ENCODE measurements around the gene SLC13A5. TPM values are rescaled to one million over a fixed set of nuclear protein-coding genes. Genes with fewer than 3 reads are reported as not detected.

Gene SLC13A5
- total and polyA plus RNA-seq, 2 donors, result 0.05 to 0.14 TPM

DNA sequence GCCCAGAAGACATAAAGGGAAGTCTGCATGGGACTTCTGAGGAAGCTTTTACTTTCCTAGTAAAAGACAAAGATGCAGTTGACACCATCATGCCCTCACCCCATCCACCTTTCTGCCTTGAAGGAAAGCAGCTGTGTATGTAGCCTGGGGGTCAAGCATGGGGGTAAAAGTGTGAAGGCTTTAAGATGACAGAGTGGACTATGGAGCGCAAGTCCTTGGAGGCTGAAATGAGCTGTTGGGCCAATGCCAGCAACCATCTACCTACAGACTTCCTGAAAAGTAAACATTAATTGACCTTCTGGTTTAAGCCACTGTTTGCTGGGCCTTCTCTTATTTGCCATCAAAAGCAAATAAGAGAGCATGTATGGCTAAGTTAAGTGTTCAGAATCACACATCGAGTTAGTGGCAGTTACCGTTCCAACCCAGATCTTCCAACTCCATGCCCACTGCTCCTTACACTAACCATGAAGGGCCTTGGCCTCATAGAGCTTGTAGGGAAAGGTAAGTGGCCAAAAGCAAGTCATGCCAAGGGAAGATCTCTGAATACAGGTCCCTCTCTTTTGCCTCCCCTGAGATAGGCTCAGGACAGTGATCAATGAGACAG, 30.0 kb downstream of the SLC13A5 start:
- DNase-seq (ENCODE audit: low read depth in 6 of 9, low spot score in 9 of 9), result no peak
- Histone ChIP-seq H3K4me1 (ENCODE audit: control insufficient read depth in 2 of 2, insufficient read depth in 2 of 2, low read length in 2 of 2) (no peaks in the 10 kb centered on the region), H3K36me3 (ENCODE audit: control insufficient read depth in 2 of 2, insufficient read depth in 2 of 2, low read length in 1 of 2) (no peaks in the 10 kb centered on the region), H3K27ac (ENCODE audit: low read depth in 1 of 2, low read length in 1 of 2) (no peak overlapping the region), H3K4me3 (ENCODE audit: low read length in 2 of 2) (no peak overlapping the region), H3K9me3 (ENCODE audit: control insufficient read depth in 2 of 2, insufficient read depth in 1 of 2, low read length in 1 of 2) (no peaks in the 10 kb centered on the region), H3K27me3 (ENCODE audit: control insufficient read depth in 2 of 2, insufficient read depth in 1 of 2, low read length in 1 of 2) (peaks cover 0 to 26% of the 10 kb centered on the region in 2 donors)
- 98% methylated on average over 3 of the region's 3 CpGs for WGBS

DNA sequence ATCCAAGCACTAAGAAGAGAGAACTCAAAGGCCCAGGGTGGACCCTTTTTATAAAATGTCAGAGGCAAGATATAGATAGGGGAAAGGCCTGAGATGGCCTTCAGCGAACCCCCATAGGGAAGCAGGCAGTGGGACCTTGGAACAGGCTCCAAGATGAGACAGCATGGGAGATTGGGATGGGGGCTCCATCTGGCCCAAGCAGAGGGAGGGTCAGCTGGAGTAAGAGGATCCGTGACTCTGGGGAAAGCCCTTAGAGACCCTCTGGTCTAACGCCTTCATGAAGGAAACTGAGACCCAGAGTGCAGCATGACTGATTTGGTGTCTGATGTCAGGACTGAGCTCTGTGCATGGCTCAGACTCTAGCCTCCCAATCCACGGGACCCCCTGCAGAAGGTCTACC, 30.8 kb downstream of the SLC13A5 start:
- no peaks in the 10 kb centered on the region for H3K9me3 ChIP-seq (ENCODE audit: control insufficient read depth in 2 of 2, insufficient read depth in 1 of 2, low read length in 1 of 2)
- no peak overlapping the region for H3K4me3 ChIP-seq (ENCODE audit: low read length in 2 of 2)
- no peak overlapping the region for H3K27ac ChIP-seq (ENCODE audit: low read depth in 1 of 2, low read length in 1 of 2)
- H3K4me1 ChIP-seq (ENCODE audit: control insufficient read depth in 2 of 2, insufficient read depth in 2 of 2, low read length in 2 of 2), result peaks cover 0 to under 1% of the 10 kb centered on the region in 2 donors
- H3K36me3 ChIP-seq (ENCODE audit: control insufficient read depth in 2 of 2, insufficient read depth in 2 of 2, low read length in 1 of 2), result no peaks in the 10 kb centered on the region
- H3K27me3 ChIP-seq (ENCODE audit: control insufficient read depth in 2 of 2, insufficient read depth in 1 of 2, low read length in 1 of 2), result peaks cover 0 to 34% of the 10 kb centered on the region in 2 donors
- no peak for DNase-seq (ENCODE audit: low read depth in 6 of 9, low spot score in 9 of 9)
- 92% methylated on average over 4 of the region's 4 CpGs for WGBS

DNA sequence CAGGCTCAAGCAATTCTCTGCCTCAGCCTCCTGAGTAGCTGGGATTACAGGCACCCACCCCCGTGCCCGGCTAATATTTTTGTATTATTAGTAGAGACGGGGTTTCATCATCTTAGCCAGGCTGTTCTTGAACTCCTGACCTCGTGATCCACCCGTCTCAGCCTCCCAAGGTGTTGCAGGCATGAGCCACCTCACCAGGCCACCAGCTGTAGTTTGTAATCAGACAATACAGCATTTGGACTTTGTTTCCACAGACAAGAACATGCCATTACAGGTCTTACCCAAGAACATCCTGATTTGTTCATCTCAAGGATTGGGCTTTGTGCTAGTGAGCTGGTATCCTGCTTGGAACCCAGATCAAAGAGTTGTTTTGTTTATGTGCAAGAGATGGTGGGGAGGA, 31.5 kb downstream of the SLC13A5 start:
- H3K27me3 ChIP-seq (ENCODE audit: control insufficient read depth in 2 of 2, insufficient read depth in 1 of 2, low read length in 1 of 2), result peaks cover 0 to 41% of the 10 kb centered on the region in 2 donors
- no peak for DNase-seq (ENCODE audit: low read depth in 6 of 9, low spot score in 9 of 9)
- WGBS, result 94% methylated on average over 5 of the region's 5 CpGs
- no peak overlapping the region for H3K4me3 ChIP-seq (ENCODE audit: low read length in 2 of 2)
- H3K4me1 ChIP-seq (ENCODE audit: control insufficient read depth in 2 of 2, insufficient read depth in 2 of 2, low read length in 2 of 2), result peaks cover 0 to 5% of the 10 kb centered on the region in 2 donors
- H3K9me3 ChIP-seq (ENCODE audit: control insufficient read depth in 2 of 2, insufficient read depth in 1 of 2, low read length in 1 of 2), result no peaks in the 10 kb centered on the region
- no peak overlapping the region for H3K27ac ChIP-seq (ENCODE audit: low read depth in 1 of 2, low read length in 1 of 2)
- no peaks in the 10 kb centered on the region for H3K36me3 ChIP-seq (ENCODE audit: control insufficient read depth in 2 of 2, insufficient read depth in 2 of 2, low read length in 1 of 2)

DNA sequence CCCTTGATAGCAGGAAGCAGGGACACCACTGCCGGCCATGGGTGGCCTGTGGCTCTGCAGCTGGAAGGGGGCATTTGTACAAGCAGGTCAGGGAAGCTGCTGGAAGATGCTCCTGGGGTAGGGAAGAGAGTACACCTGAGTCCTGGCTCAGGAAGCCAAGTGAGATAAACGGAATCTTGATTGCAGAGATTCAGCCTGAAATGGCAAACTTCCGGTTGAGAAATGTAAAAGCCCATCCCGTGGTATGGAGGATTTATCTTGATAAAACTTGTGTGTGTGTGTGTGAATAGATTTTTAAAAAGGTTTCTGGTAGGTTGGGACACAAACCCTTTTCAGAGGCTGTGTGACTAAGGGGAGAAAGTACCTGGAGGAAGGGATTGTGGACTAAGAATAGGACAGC, 32.0 kb downstream of the SLC13A5 start:
- WGBS, result 87% methylated on average over 4 of the region's 4 CpGs
- no peak for DNase-seq (ENCODE audit: low read depth in 6 of 9, low spot score in 9 of 9)
- H3K27ac ChIP-seq (ENCODE audit: low read depth in 1 of 2, low read length in 1 of 2), result no peak overlapping the region
- H3K4me3 ChIP-seq (ENCODE audit: low read length in 2 of 2), result no peak overlapping the region
- H3K27me3 ChIP-seq (ENCODE audit: control insufficient read depth in 2 of 2, insufficient read depth in 1 of 2, low read length in 1 of 2), result peaks cover 2 to 46% of the 10 kb centered on the region in 2 donors
- H3K4me1 ChIP-seq (ENCODE audit: control insufficient read depth in 2 of 2, insufficient read depth in 2 of 2, low read length in 2 of 2), result peaks cover 0 to 5% of the 10 kb centered on the region in 2 donors
- H3K36me3 ChIP-seq (ENCODE audit: control insufficient read depth in 2 of 2, insufficient read depth in 2 of 2, low read length in 1 of 2), result no peaks in the 10 kb centered on the region
- H3K9me3 ChIP-seq (ENCODE audit: control insufficient read depth in 2 of 2, insufficient read depth in 1 of 2, low read length in 1 of 2), result no peaks in the 10 kb centered on the region

DNA sequence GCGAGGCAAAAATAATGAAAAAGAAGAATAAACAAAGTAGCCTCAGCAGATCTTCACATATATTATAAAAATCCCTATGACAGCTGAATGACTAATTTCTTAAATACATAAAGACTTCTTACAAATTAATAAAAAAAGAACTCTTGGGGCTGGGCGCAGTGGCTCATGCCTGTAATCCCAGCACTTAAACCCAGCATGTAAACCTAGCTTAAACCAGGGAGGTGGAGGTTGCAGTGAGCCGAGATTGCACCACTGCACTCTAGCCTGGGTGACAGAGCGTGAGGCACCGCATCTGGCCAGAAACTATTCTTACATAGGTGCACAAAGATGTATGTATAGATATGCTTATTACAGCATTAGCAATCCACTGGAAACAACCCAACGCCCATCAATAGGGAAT, 33.9 kb downstream of the SLC13A5 start:
- 89% methylated on average over 6 of the region's 6 CpGs for WGBS
- Histone ChIP-seq H3K9me3 (ENCODE audit: control insufficient read depth in 2 of 2, insufficient read depth in 1 of 2, low read length in 1 of 2) (no peaks in the 10 kb centered on the region), H3K27ac (ENCODE audit: low read depth in 1 of 2, low read length in 1 of 2) (no peak overlapping the region), H3K4me3 (ENCODE audit: low read length in 2 of 2) (no peak overlapping the region), H3K4me1 (ENCODE audit: control insufficient read depth in 2 of 2, insufficient read depth in 2 of 2, low read length in 2 of 2) (peaks cover 0 to 5% of the 10 kb centered on the region in 2 donors), H3K27me3 (ENCODE audit: control insufficient read depth in 2 of 2, insufficient read depth in 1 of 2, low read length in 1 of 2) (peaks cover 2 to 43% of the 10 kb centered on the region in 2 donors), H3K36me3 (ENCODE audit: control insufficient read depth in 2 of 2, insufficient read depth in 2 of 2, low read length in 1 of 2) (no peaks in the 10 kb centered on the region)
- no peak for DNase-seq (ENCODE audit: low read depth in 6 of 9, low spot score in 9 of 9)

DNA sequence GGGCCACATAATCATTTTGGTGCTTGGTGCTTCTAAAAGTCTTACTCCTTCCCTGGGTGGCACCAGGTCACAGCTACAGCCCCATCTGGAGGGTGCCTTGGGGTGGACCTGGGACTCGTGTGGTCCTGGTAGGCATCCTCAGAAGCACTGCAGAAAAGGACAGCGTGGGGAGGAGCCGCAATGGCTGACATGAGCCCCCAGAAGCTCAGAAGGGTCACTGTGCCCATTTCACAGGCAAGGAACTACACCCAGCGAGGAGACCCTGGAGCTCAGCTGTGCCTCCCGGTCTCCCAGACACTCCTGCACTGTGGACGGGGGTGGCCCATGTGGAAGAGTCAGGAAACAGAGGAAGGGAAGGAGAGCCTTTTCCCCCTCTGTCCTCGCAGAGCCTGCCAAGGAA, 35.2 kb downstream of the SLC13A5 start:
- 78% methylated on average over 7 of the region's 7 CpGs for WGBS
- no peak overlapping the region for H3K4me3 ChIP-seq (ENCODE audit: low read length in 2 of 2)
- peaks cover 2 to 40% of the 10 kb centered on the region in 2 donors for H3K27me3 ChIP-seq (ENCODE audit: control insufficient read depth in 2 of 2, insufficient read depth in 1 of 2, low read length in 1 of 2)
- H3K4me1 ChIP-seq (ENCODE audit: control insufficient read depth in 2 of 2, insufficient read depth in 2 of 2, low read length in 2 of 2), result peaks cover 0 to 5% of the 10 kb centered on the region in 2 donors
- H3K9me3 ChIP-seq (ENCODE audit: control insufficient read depth in 2 of 2, insufficient read depth in 1 of 2, low read length in 1 of 2), result no peaks in the 10 kb centered on the region
- no peaks in the 10 kb centered on the region for H3K36me3 ChIP-seq (ENCODE audit: control insufficient read depth in 2 of 2, insufficient read depth in 2 of 2, low read length in 1 of 2)
- DNase-seq (ENCODE audit: low read depth in 6 of 9, low spot score in 9 of 9), result no peak
- no peak overlapping the region for H3K27ac ChIP-seq (ENCODE audit: low read depth in 1 of 2, low read length in 1 of 2)

DNA sequence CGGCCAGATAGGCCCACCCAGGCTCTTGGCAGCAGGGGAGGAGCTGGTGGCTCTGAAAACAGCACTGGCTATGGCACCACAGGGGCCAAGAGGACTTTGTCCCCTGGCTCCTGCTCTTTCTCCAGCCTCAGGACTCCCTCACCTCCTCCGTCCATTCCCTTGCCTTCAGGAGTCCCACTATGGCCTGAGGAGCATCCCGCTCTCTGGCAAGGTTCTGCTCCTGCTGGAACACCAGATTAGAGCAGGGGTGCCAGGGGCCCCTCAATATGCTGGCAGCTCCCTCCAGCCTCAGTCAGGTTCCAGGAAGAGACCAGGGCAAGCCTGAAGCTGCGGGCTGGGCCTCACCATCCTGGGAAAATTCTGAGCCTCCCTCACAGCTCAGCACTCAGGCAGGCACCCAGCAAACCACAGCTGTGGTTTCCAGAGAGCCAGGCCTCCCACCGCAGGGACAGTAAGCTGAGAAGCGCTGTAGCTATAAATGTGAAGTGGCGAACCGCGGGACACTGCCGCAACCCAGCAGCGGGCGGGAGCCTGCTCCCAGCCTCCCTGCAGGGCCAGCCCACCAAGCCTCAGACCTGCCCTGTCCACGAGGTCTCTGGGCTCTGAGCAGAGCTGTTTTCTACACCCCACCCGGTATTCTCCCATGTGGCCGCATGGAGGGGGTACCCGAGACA, 35.9 kb downstream of the SLC13A5 start:
- Histone ChIP-seq H3K4me1 (ENCODE audit: control insufficient read depth in 2 of 2, insufficient read depth in 2 of 2, low read length in 2 of 2) (peaks cover 0 to 5% of the 10 kb centered on the region in 2 donors), H3K4me3 (ENCODE audit: low read length in 2 of 2) (no peak overlapping the region), H3K27me3 (ENCODE audit: control insufficient read depth in 2 of 2, insufficient read depth in 1 of 2, low read length in 1 of 2) (peaks cover 2 to 37% of the 10 kb centered on the region in 2 donors), H3K36me3 (ENCODE audit: control insufficient read depth in 2 of 2, insufficient read depth in 2 of 2, low read length in 1 of 2) (no peaks in the 10 kb centered on the region), H3K9me3 (ENCODE audit: control insufficient read depth in 2 of 2, insufficient read depth in 1 of 2, low read length in 1 of 2) (no peaks in the 10 kb centered on the region), H3K27ac (ENCODE audit: low read depth in 1 of 2, low read length in 1 of 2) (no peak overlapping the region)
- DNase-seq (ENCODE audit: low read depth in 6 of 9, low spot score in 9 of 9), result no peak
- WGBS, result 24% methylated on average over 16 of the region's 16 CpGs

DNA sequence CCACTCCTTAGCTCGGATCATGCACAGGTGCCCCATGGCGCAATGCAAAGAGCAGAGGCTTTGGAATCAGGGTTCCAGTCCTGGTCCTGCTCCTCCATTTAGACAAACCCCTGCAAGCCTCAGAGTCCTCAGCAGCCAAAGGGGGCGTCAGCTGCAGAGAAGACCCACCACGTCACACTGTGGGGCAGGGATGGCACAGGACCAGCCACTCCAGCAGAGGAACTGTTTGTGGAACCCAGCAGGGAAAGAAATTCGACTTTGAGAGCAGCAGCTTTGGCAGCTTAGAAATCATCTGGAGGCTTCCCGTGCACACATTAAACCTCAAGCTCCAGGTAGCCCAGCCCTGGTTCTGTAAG, 36.4 kb downstream of the SLC13A5 start:
- no peaks in the 10 kb centered on the region for H3K36me3 ChIP-seq (ENCODE audit: control insufficient read depth in 2 of 2, insufficient read depth in 2 of 2, low read length in 1 of 2)
- 77% methylated on average over 6 of the region's 6 CpGs for WGBS
- no peak overlapping the region for H3K4me3 ChIP-seq (ENCODE audit: low read length in 2 of 2)
- H3K27me3 ChIP-seq (ENCODE audit: control insufficient read depth in 2 of 2, insufficient read depth in 1 of 2, low read length in 1 of 2), result peaks cover 2 to 36% of the 10 kb centered on the region in 2 donors
- no peak for DNase-seq (ENCODE audit: low read depth in 6 of 9, low spot score in 9 of 9)
- no peaks in the 10 kb centered on the region for H3K9me3 ChIP-seq (ENCODE audit: control insufficient read depth in 2 of 2, insufficient read depth in 1 of 2, low read length in 1 of 2)
- H3K27ac ChIP-seq (ENCODE audit: low read depth in 1 of 2, low read length in 1 of 2), result no peak overlapping the region
- peaks cover 0 to 5% of the 10 kb centered on the region in 2 donors for H3K4me1 ChIP-seq (ENCODE audit: control insufficient read depth in 2 of 2, insufficient read depth in 2 of 2, low read length in 2 of 2)

DNA sequence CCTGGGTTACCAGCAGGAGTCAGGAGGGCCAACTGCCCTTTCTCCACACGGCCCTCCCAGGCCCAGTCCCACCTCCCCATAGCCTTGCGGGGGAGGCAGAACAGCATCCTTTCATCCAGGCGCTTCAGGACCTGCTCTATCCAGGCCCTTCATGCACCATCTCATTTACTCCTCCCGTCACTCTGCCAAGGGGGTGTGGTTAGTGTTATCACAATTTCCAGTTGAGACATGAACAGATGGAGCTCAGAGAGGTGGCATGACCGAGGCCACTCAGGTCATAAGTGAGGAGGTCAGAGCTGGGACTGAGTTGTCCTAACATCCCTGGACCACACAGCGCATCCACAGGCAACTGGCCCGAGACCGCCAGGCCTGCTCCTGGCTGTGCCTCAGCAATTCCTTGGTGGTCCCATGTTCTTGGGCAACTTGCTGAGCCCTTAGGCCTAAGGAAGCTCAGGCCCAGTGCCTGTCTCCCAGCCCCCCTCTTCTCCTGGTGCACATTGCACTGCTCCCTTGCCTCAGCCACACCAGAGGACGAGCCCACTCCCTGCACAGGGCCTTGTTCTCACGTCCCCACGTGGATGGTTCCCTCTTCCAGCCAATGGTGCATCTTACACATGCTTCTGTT, 37.9 kb downstream of the SLC13A5 start:
- Histone ChIP-seq H3K36me3 (ENCODE audit: control insufficient read depth in 2 of 2, insufficient read depth in 2 of 2, low read length in 1 of 2) (no peaks in the 10 kb centered on the region), H3K27ac (ENCODE audit: low read depth in 1 of 2, low read length in 1 of 2) (no peak overlapping the region), H3K4me3 (ENCODE audit: low read length in 2 of 2) (no peak overlapping the region), H3K9me3 (ENCODE audit: control insufficient read depth in 2 of 2, insufficient read depth in 1 of 2, low read length in 1 of 2) (no peaks in the 10 kb centered on the region), H3K27me3 (ENCODE audit: control insufficient read depth in 2 of 2, insufficient read depth in 1 of 2, low read length in 1 of 2) (peaks cover 2 to 30% of the 10 kb centered on the region in 2 donors), H3K4me1 (ENCODE audit: control insufficient read depth in 2 of 2, insufficient read depth in 2 of 2, low read length in 2 of 2) (peaks cover 0 to 5% of the 10 kb centered on the region in 2 donors)
- 85% methylated on average over 11 of the region's 11 CpGs for WGBS
- DNase-seq (ENCODE audit: low read depth in 6 of 9, low spot score in 9 of 9), result no peak

Data from thymus (tissue), 11 donors.